Stimulated activated naive CD8-positive, alpha-beta T cell treated with anti-CD3 and anti-CD28 coated beads, Interleukin-15, amount 100 ng/mL, for 72 hours (primary cell): Measurements from ENCODE around the gene TM7SF3.
A peak's percentile ranks its signal among the peaks of the same experiment; 100 is the strongest.
"Not testable (repeated sequence)": the region's sequence is repeated elsewhere in the genome, so short reads cannot be mapped to it uniquely, and the experiment has no call there.

Experiments used
- ATAC-seq: fragments of 150-1000 bp; cut with Tn5 transposase; 2 replicates; pipeline ENCODE4 v1.10.0; 2021; ENCODE audit warnings: mild to moderate bottlenecking, moderate library complexity
- DNase-seq, 2 donors: peaks; one replicate each; pipeline ENCODE4 v3.0.0; 2021 to 2022
- H3K27ac Mint-ChIP-seq, 2 donors: one replicate each; pipeline ENCODE4 v1.8.0; 2022; ENCODE audit warnings: mild to moderate bottlenecking in 2 of 2, mixed read lengths in 2 of 2, moderate library complexity in 2 of 2
- H3K27me3 Mint-ChIP-seq: one replicate; pipeline ENCODE4 v1.8.0; 2022; ENCODE audit warnings: mixed read lengths
- H3K4me1 Mint-ChIP-seq: one replicate; pipeline ENCODE4 v1.8.0; 2022; ENCODE audit warnings: mild to moderate bottlenecking, mixed read lengths
- H3K4me3 Mint-ChIP-seq, 2 donors: one replicate each; pipeline ENCODE4 v1.8.0; 2022; ENCODE audit warnings: mild to moderate bottlenecking in 2 of 2, mixed read lengths in 2 of 2, moderate library complexity in 1 of 2
- H3K9me3 Mint-ChIP-seq, 2 donors: one replicate each; pipeline ENCODE4 v1.8.0; 2022; ENCODE audit warnings: mixed read lengths in 2 of 2

The TM7SF3 gene

GRCh38 chr12:27014085-27014858, at the start of gene TM7SF3:
TM7SF3 (minus strand) TSS chr12:27014384; CDS start chr12:27014168, 216 bp downstream.
- peak within 1 kb of the TSS; percentile 91 to 92 for H3K4me3 Mint-ChIP-seq
- ATAC-seq = peak; percentile 87
- no peaks in the 10 kb centered on the region for H3K27me3 Mint-ChIP-seq
- DNase-seq = peak; percentile 96 to 97
- no peaks in the 10 kb centered on the region for H3K9me3 Mint-ChIP-seq
- peaks cover 49% of the 10 kb centered on the region for H3K4me1 Mint-ChIP-seq
- H3K27ac Mint-ChIP-seq = peak within 1 kb of the TSS; percentile 72 to 93

- Mint-ChIP-seq H3K27me3 (no peaks in the 10 kb centered on the region), H3K4me1 (no peaks in the 10 kb centered on the region), H3K27ac (no peak overlapping the region), H3K9me3 (peaks cover 0 to 5% of the 10 kb centered on the region in 2 donors), H3K4me3 (no peak overlapping the region)
- DNase-seq (no peak), ATAC-seq (no peak)
Observed at GRCh38 chr12:27063250-27063851, 49.2 kb upstream of the TM7SF3 start.

GRCh38 chr12:27061317-27061716, 47.1 kb upstream of the TM7SF3 start:
- ATAC-seq = no peak
- no peak overlapping the region for H3K4me3 Mint-ChIP-seq
- no peak overlapping the region for H3K27ac Mint-ChIP-seq
- DNase-seq = no peak
- no peaks in the 10 kb centered on the region for H3K27me3 Mint-ChIP-seq
- peaks cover 0 to 5% of the 10 kb centered on the region in 2 donors for H3K9me3 Mint-ChIP-seq
- H3K4me1 Mint-ChIP-seq = no peaks in the 10 kb centered on the region

GRCh38 chr12:27060740-27061139, 46.6 kb upstream of the TM7SF3 start:
- no peaks in the 10 kb centered on the region for H3K4me1 Mint-ChIP-seq
- H3K27me3 Mint-ChIP-seq = no peaks in the 10 kb centered on the region
- no peak for DNase-seq
- ATAC-seq = no peak
- peaks cover 0 to 5% of the 10 kb centered on the region in 2 donors for H3K9me3 Mint-ChIP-seq
- H3K4me3 Mint-ChIP-seq = no peak overlapping the region
- no peak overlapping the region for H3K27ac Mint-ChIP-seq

- Mint-ChIP-seq H3K4me1 (no peaks in the 10 kb centered on the region), H3K9me3 (peaks cover 0 to 5% of the 10 kb centered on the region in 2 donors), H3K4me3 (no peak overlapping the region), H3K27ac (no peak overlapping the region), H3K27me3 (no peaks in the 10 kb centered on the region)
- DNase-seq (no peak), ATAC-seq (no peak)
Observed at GRCh38 chr12:27057543-27057942, 43.4 kb upstream of the TM7SF3 start.

- Mint-ChIP-seq H3K4me1 (no peaks in the 10 kb centered on the region), H3K27me3 (no peaks in the 10 kb centered on the region), H3K4me3 (no peak overlapping the region), H3K27ac (no peak overlapping the region), H3K9me3 (no peaks in the 10 kb centered on the region)
- DNase-seq (no peak), ATAC-seq (no peak)
Observed at GRCh38 chr12:27055966-27056365, 41.8 kb upstream of the TM7SF3 start.

GRCh38 chr12:27052742-27053141, 38.6 kb upstream of the TM7SF3 start:
- ATAC-seq (no peak), DNase-seq (no peak)
- Mint-ChIP-seq H3K27ac (no peak overlapping the region), H3K9me3 (no peaks in the 10 kb centered on the region), H3K27me3 (no peaks in the 10 kb centered on the region), H3K4me3 (no peak overlapping the region), H3K4me1 (no peaks in the 10 kb centered on the region)

- H3K4me1 Mint-ChIP-seq = no peaks in the 10 kb centered on the region
- H3K27me3 Mint-ChIP-seq = no peaks in the 10 kb centered on the region
Observed at GRCh38 chr12:27052176-27052575, 38.0 kb upstream of the TM7SF3 start.

GRCh38 chr12:27048822-27049752, 34.9 kb upstream of the TM7SF3 start:
- no peaks in the 10 kb centered on the region for H3K4me1 Mint-ChIP-seq
- DNase-seq (no peak), ATAC-seq (no peak)
- peaks cover 6 to 7% of the 10 kb centered on the region in 2 donors for H3K9me3 Mint-ChIP-seq
- no peak overlapping the region for H3K4me3 Mint-ChIP-seq
- H3K27me3 Mint-ChIP-seq = no peaks in the 10 kb centered on the region
- no peak overlapping the region for H3K27ac Mint-ChIP-seq

More at GRCh38 chr12:27052176-27052575, 38.0 kb upstream of the TM7SF3 start:
- no peak for ATAC-seq
- H3K9me3 Mint-ChIP-seq = no peaks in the 10 kb centered on the region
- DNase-seq = no peak
- no peak overlapping the region for H3K4me3 Mint-ChIP-seq
- H3K27ac Mint-ChIP-seq = no peak overlapping the region

- ATAC-seq, H3K27ac Mint-ChIP-seq, H3K27me3 Mint-ChIP-seq, H3K4me3 Mint-ChIP-seq, H3K4me1 Mint-ChIP-seq, DNase-seq: not testable (repeated sequence)
- H3K9me3 Mint-ChIP-seq = peaks cover 27 to 29% of the 10 kb centered on the region in 2 donors
Observed at GRCh38 chr12:27042018-27042417, 27.8 kb upstream of the TM7SF3 start.

- not testable (repeated sequence) for H3K27ac Mint-ChIP-seq, ATAC-seq, H3K4me1 Mint-ChIP-seq, DNase-seq, H3K4me3 Mint-ChIP-seq, H3K27me3 Mint-ChIP-seq
- H3K9me3 Mint-ChIP-seq = peaks cover 27 to 29% of the 10 kb centered on the region in 2 donors
Observed at GRCh38 chr12:27040637-27041036, 26.5 kb upstream of the TM7SF3 start.

GRCh38 chr12:27034607-27035293, 20.6 kb upstream of the TM7SF3 start:
- DNase-seq (no peak), ATAC-seq (no peak)
- Mint-ChIP-seq H3K4me3 (no peak overlapping the region), H3K4me1 (no peaks in the 10 kb centered on the region), H3K9me3 (no peaks in the 10 kb centered on the region), H3K27ac (peak overlapping the region in 1 of 2 donors; percentile 59), H3K27me3 (no peaks in the 10 kb centered on the region)

- no peak overlapping the region for H3K27ac Mint-ChIP-seq
- no peaks in the 10 kb centered on the region for H3K27me3 Mint-ChIP-seq
- no peaks in the 10 kb centered on the region for H3K4me1 Mint-ChIP-seq
- ATAC-seq (no peak), DNase-seq (no peak)
- H3K9me3 Mint-ChIP-seq = no peaks in the 10 kb centered on the region
- H3K4me3 Mint-ChIP-seq = no peak overlapping the region
Observed at GRCh38 chr12:27032679-27033078, 18.5 kb upstream of the TM7SF3 start.

GRCh38 chr12:27031531-27031930, 17.3 kb upstream of the TM7SF3 start:
- Mint-ChIP-seq H3K27me3 (no peaks in the 10 kb centered on the region), H3K27ac (no peak overlapping the region), H3K4me1 (no peaks in the 10 kb centered on the region), H3K4me3 (no peak overlapping the region), H3K9me3 (no peaks in the 10 kb centered on the region)
- ATAC-seq = no peak
- DNase-seq = no peak

GRCh38 chr12:27026257-27026656, 12.1 kb upstream of the TM7SF3 start:
- Mint-ChIP-seq H3K4me1 (peaks cover 39% of the 10 kb centered on the region), H3K9me3 (no peaks in the 10 kb centered on the region), H3K27ac (no peak overlapping the region), H3K27me3 (no peaks in the 10 kb centered on the region), H3K4me3 (no peak overlapping the region)
- DNase-seq = no peak
- no peak for ATAC-seq
